ENCODE results near the gene BACH2. TPM values are rescaled to one million over a fixed set of nuclear protein-coding genes. Genes with fewer than 3 reads are reported as not detected.
"Not testable (repeated sequence)": the region's sequence is repeated elsewhere in the genome, so short reads cannot be mapped to it uniquely, and the experiment has no call there.

The BACH2 gene
- total RNA-seq, 2 donors from 2014 or later = 101 to 111 TPM

DNA sequence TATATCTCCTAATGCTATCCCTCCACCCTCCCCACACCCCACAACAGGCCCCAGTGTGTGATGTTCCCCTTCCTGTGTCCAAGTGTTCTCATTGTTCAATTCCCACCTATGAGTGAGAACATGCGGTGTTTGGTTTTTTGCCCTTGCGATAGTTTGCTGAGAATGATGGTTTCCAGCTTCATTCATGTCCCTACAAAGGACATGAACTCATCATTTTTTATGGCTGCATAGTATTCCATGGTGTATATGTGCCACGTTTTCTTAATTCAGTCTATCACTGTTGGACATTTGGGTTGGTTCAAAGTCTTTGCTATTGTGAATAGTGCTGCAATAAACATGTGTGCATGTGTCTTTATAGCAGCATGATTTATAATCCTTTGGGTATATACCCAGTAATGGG, 163.0 kb downstream of the BACH2 start:
- not testable (repeated sequence) for H3K9me3 Mint-ChIP-seq; ATAC-seq (replicated peaks in 1 of 2); H3K4me3 Mint-ChIP-seq; H3K27me3 Mint-ChIP-seq (ENCODE audit: low read depth); DNase-seq; H3K27ac Mint-ChIP-seq
- Mint-ChIP-seq H3K36me3 (ENCODE audit: insufficient read depth in 2 of 2) (peaks cover 4 to 17% of the 10 kb centered on the region in 2 donors), H3K4me1 (ENCODE audit: low read depth) (peaks cover 65% of the 10 kb centered on the region)

DNA sequence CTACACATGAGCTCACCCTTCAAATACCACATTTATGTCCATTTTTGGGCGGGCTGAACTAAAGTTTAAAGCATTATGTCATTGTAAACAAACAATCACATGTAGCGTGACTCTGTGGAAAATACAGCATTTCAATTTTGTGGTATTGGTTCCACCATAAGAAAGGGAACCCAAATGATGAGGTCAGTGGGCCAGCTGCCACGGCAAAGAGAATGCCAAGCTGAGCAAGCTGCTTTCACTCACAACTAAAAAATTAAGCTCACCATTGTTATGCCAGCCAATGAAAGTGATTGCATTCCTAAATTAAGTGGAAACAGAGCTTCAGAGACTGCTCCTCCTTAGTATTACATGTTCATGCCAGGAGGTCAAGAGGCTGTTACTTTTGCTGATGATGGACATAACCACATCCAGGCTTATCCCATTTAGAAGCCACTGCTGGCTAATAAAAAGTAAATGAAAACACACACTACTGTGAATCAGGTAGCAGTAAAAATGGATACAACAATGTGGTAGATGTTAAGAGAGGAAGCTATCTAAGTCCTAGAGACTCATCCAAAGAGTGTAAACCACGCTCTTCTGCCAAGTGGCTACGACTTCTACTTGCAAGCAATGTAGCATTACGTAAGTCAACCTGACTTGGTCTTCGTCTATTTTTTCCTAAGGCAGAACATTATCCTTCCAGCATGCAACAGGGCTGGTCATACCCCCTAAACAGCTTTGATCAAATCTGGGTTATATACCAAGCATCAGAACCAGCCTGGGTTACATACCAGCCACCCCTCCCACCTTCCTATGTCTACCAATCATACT, 164.8 kb downstream of the BACH2 start:
- Mint-ChIP-seq H3K36me3 (ENCODE audit: insufficient read depth in 2 of 2) (peaks cover 2 to 17% of the 10 kb centered on the region in 2 donors), H3K4me3 (no peak overlapping the region), H3K9me3 (no peaks in the 10 kb centered on the region), H3K4me1 (ENCODE audit: low read depth) (peaks cover 61% of the 10 kb centered on the region), H3K27ac (no peak overlapping the region), H3K27me3 (ENCODE audit: low read depth) (no peaks in the 10 kb centered on the region)
- DNase-seq = no peak
- peak; percentile 27 to 39 for ATAC-seq (replicated peaks in 1 of 2)

DNA sequence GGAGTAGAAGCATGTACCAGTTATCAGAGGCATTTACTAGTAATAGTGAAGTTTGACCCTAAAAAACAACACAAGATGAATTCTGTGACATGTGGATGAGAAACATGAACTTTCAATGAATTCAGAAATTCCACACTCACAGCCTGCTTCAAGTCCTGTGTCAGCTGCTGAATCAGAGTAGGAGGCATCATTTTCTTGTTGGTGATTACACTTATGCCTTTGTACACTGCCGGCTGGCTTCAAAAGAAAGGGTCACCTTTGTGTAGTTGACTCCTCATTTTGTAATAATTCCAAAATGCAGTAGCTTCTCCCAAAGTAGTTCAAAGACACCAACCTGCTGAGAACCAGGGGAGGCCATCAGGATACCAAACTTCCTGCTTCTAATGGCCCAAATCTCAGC, 165.5 kb downstream of the BACH2 start:
- Mint-ChIP-seq H3K27ac (no peak overlapping the region), H3K4me3 (no peak overlapping the region), H3K27me3 (ENCODE audit: low read depth) (no peaks in the 10 kb centered on the region), H3K36me3 (ENCODE audit: insufficient read depth in 2 of 2) (peaks cover 2 to 16% of the 10 kb centered on the region in 2 donors), H3K9me3 (no peaks in the 10 kb centered on the region), H3K4me1 (ENCODE audit: low read depth) (peaks cover 64% of the 10 kb centered on the region)
- DNase-seq = no peak
- no peak for ATAC-seq (replicated peaks in 1 of 2)

DNA sequence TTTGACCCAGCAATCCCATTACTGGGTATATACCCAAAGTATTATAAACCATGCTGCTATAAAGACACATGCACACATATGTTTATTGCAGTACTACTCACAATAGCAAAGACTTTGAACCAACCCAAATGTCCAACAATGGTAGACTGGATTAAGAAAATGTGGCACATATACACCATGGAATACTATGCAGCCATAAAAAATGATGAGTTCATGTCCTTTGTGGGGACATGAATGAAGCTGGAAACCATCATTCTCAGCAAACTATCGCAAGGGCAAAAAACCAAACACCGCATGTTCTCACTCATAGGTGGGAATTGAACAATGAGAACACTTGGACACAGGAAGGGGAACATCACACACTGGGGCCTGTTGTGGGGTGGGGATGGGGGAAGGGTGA, 168.0 kb downstream of the BACH2 start:
- H3K36me3 Mint-ChIP-seq (ENCODE audit: insufficient read depth in 2 of 2); H3K4me3 Mint-ChIP-seq; H3K27me3 Mint-ChIP-seq (ENCODE audit: low read depth); DNase-seq; ATAC-seq (replicated peaks in 1 of 2); H3K9me3 Mint-ChIP-seq; H3K27ac Mint-ChIP-seq: not testable (repeated sequence)
- peaks cover 75% of the 10 kb centered on the region for H3K4me1 Mint-ChIP-seq (ENCODE audit: low read depth)

DNA sequence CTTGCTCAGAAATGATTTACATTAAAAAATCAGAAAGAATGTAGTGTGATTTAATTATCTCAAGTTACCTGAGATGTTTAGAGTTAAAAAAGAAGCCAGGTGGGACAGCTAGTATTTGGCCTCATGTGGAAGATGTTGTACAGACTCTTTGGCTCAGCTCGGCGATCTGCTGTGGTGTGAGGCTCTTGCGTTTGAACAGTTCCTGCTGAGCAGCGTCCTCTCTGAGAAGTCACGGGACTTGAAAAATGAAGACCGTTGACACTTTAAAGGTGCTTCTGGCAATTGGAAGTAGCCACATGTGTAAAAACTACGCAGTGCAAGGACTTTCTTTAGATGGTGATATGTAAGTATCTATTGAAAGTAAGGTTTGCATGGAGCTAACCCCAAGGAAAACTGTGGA, 169.0 kb downstream of the BACH2 start:
- H3K36me3 Mint-ChIP-seq (ENCODE audit: insufficient read depth in 2 of 2) = peaks cover 2 to 10% of the 10 kb centered on the region in 2 donors

DNA sequence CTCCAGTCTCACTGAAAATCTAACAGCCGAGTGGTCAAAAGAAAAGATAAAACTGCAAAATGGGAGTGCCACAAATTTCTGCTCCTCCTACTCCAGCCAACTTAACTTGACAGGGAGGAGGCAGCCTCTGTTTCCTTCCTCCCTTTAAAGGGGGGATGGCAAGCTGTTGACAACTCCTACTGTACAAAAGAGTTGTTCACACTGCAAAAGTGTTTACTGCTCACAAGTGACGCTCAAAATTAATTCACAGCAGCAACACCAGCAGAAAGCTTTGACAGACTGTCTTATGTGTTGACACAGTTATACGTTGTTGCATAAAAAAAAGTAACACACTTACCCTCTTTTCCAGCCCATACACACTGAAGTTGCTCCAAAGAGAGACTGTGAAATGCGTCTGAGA, 169.8 kb downstream of the BACH2 start:
- DNase-seq = no peak
- ATAC-seq (replicated peaks in 1 of 2) = no peak
- Mint-ChIP-seq H3K4me1 (ENCODE audit: low read depth) (peaks cover 78% of the 10 kb centered on the region), H3K27ac (peak overlapping the region; percentile 51), H3K4me3 (peak overlapping the region; percentile 42 to 54), H3K27me3 (ENCODE audit: low read depth) (no peaks in the 10 kb centered on the region), H3K36me3 (ENCODE audit: insufficient read depth in 2 of 2) (peaks cover 2 to 14% of the 10 kb centered on the region in 2 donors), H3K9me3 (no peaks in the 10 kb centered on the region)

More for the DNA sequence above, 169.0 kb downstream of the BACH2 start:
- Mint-ChIP-seq H3K4me1 (ENCODE audit: low read depth) (peaks cover 78% of the 10 kb centered on the region), H3K9me3 (no peaks in the 10 kb centered on the region), H3K27me3 (ENCODE audit: low read depth) (no peaks in the 10 kb centered on the region), H3K27ac (peak overlapping the region; percentile 51), H3K4me3 (peak overlapping the region; percentile 42 to 54)
- ATAC-seq (replicated peaks in 1 of 2) (peak; percentile 14 to 27), DNase-seq (no peak)

DNA sequence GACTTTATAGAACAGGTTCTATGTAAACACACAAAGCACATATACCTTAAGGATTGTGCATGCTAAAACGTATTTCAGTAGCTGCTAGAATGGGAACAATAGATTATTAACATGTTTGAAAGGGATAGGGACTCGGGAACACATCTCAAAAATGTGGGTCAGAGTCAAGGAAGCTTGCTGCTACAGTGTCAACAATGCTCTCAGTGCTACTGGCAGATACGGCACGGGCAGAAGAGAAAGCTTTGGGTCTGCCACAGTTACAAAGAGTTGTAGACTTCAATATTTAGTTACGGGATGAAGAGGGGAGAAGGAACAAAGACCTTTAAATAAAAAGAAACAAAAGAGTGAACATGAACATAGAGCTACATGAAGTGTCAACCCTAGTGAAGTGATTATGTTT, 170.5 kb downstream of the BACH2 start:
- H3K27me3 Mint-ChIP-seq (ENCODE audit: low read depth) = no peaks in the 10 kb centered on the region
- H3K9me3 Mint-ChIP-seq = no peaks in the 10 kb centered on the region
- no peak for DNase-seq
- ATAC-seq (replicated peaks in 1 of 2) = no peak
- peak overlapping the region; percentile 12 for H3K27ac Mint-ChIP-seq
- peak overlapping the region; percentile 42 to 54 for H3K4me3 Mint-ChIP-seq
- H3K36me3 Mint-ChIP-seq (ENCODE audit: insufficient read depth in 2 of 2) = peaks cover 2 to 14% of the 10 kb centered on the region in 2 donors
- peaks cover 78% of the 10 kb centered on the region for H3K4me1 Mint-ChIP-seq (ENCODE audit: low read depth)

DNA sequence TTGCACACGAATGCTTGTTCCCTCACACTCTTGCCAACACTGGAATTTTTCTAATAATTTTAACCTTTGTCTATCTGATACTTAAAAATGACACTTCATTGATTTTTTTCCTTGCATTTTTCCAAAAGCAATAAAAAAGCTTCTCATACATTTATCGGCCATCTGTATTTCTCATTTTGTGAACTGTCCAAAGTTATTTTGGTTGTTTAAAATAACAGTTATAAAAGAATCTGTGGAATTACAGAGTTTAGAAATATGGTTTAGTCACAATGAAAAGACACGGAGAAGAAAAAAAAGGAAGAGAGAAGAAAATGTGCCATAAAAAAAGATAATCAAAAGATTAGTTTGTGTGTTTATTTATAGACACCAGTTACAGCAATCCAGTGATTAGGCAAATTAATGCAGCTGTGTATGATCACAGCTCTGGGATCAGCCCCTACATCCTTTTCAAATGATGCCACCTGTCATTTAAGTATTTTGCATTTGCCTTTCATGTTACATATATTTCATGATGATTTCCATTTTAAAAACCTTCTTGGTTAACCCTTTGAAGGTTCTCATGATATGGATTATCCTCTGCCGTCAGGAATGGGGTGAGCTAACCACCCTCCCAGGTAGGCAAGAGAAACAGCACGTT, 171.7 kb downstream of the BACH2 start:
- Mint-ChIP-seq H3K4me3 (no peak overlapping the region), H3K36me3 (ENCODE audit: insufficient read depth in 2 of 2) (peaks cover 2 to 14% of the 10 kb centered on the region in 2 donors), H3K4me1 (ENCODE audit: low read depth) (peaks cover 70% of the 10 kb centered on the region), H3K9me3 (no peaks in the 10 kb centered on the region), H3K27ac (peak overlapping the region; percentile 21), H3K27me3 (ENCODE audit: low read depth) (no peaks in the 10 kb centered on the region)
- DNase-seq = no peak
- ATAC-seq (replicated peaks in 1 of 2) = no peak

DNA sequence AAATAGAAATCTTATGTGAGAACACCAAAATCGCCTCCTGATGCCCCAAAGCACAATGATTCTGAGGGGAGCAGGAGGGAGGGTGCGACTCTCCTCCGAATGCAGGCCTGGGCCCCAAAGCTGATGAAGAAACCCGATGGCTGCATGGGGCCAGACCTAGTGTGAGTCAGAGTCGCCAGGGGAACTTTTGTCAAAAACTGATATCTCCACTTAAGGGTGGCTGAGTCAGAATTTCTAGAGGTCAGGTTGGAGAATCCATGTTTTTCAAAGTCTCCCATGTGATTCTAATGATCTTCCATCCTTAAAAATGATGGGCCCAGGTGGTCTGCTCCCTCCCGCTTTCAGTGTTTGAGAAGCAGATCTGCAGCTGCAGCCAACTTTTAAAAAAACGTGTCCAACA, 172.8 kb downstream of the BACH2 start:
- DNase-seq (peak in 1 of 2 donors; percentile 72), ATAC-seq (replicated peaks in 1 of 2) (peak; percentile 38 to 66)
- Mint-ChIP-seq H3K36me3 (ENCODE audit: insufficient read depth in 2 of 2) (peaks cover 2 to 10% of the 10 kb centered on the region in 2 donors), H3K4me1 (ENCODE audit: low read depth) (peaks cover 71% of the 10 kb centered on the region), H3K27ac (no peak overlapping the region), H3K4me3 (peak overlapping the region in 1 of 2 donors; percentile 29), H3K9me3 (no peaks in the 10 kb centered on the region), H3K27me3 (ENCODE audit: low read depth) (no peaks in the 10 kb centered on the region)

DNA sequence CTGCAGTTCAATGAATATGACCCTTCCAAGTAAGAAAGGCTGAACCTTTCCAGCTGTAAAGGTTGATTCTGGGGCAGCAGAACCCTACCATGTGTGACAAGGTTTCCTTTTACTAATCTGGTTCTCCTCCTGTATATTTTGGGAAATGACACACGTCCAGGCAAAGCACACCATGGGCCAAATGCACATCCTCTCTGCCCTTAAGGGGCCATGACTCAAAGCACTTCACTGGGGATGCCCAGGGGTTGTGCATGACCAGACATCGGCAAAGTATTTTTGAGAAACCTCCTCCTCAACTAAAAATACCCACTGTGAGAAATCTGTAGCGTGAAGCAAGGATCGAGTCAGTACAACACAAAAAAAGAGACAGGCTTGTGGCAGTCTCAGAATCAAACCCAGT, 174.7 kb downstream of the BACH2 start:
- ATAC-seq (replicated peaks in 1 of 2) = peak; percentile 90 to 95
- Mint-ChIP-seq H3K4me1 (ENCODE audit: low read depth) (peaks cover 61% of the 10 kb centered on the region), H3K4me3 (peak overlapping the region; percentile 42 to 73), H3K27ac (peak overlapping the region; percentile 56), H3K9me3 (peaks cover 2 to 4% of the 10 kb centered on the region in 2 donors), H3K36me3 (ENCODE audit: insufficient read depth in 2 of 2) (peaks cover 8 to 19% of the 10 kb centered on the region in 2 donors), H3K27me3 (ENCODE audit: low read depth) (no peaks in the 10 kb centered on the region)
- peak; percentile 66 to 70 for DNase-seq

DNA sequence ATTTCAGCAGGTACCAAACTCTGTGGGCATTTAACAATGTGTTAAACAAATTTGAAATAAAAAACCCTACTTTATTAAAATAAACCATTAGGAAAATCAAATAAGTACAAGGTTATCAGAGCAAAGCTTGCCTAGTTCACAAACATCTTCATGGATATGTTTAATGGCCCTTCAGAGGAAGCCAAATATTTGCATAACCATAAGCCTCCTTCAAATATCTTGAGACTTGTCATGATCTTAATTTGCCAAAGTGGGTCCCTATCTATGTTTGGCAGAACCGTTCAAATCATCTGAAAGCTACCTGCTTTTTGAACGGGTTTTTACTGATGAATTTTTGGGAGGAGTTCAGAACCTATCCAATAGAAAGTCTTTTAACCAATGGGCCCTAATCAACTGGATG, 176.3 kb downstream of the BACH2 start:
- Mint-ChIP-seq H3K4me1 (ENCODE audit: low read depth) (peaks cover 46% of the 10 kb centered on the region), H3K9me3 (peaks cover 10% of the 10 kb centered on the region in 2 donors), H3K27me3 (ENCODE audit: low read depth) (no peaks in the 10 kb centered on the region), H3K4me3 (no peak overlapping the region), H3K27ac (no peak overlapping the region), H3K36me3 (ENCODE audit: insufficient read depth in 2 of 2) (peaks cover 19 to 31% of the 10 kb centered on the region in 2 donors)
- DNase-seq = no peak
- no peak for ATAC-seq (replicated peaks in 1 of 2)

DNA sequence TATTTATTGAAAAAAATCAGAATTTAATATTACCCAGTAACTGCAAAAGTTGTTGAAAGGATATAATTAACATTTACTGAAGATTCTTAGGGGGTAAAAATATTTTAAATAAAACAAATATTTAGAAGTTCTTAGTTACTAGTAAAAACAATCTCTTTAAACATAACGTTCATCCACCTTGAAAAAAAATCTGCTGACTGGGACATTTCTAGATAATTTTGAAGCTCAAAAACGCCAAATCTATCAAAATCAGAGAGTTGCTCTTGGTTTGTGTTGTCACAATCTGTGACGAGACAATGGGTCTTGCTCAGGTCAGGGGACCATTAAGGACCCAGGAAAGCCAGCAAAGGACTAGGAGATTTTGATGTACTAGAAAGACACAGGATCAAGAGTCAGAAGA, 177.0 kb downstream of the BACH2 start:
- Mint-ChIP-seq H3K27ac (no peak overlapping the region), H3K27me3 (ENCODE audit: low read depth) (no peaks in the 10 kb centered on the region), H3K4me1 (ENCODE audit: low read depth) (peaks cover 40% of the 10 kb centered on the region), H3K9me3 (peaks cover 13 to 14% of the 10 kb centered on the region in 2 donors), H3K36me3 (ENCODE audit: insufficient read depth in 2 of 2) (peaks cover 23 to 36% of the 10 kb centered on the region in 2 donors), H3K4me3 (no peak overlapping the region)
- ATAC-seq (replicated peaks in 1 of 2) = no peak
- no peak for DNase-seq

DNA sequence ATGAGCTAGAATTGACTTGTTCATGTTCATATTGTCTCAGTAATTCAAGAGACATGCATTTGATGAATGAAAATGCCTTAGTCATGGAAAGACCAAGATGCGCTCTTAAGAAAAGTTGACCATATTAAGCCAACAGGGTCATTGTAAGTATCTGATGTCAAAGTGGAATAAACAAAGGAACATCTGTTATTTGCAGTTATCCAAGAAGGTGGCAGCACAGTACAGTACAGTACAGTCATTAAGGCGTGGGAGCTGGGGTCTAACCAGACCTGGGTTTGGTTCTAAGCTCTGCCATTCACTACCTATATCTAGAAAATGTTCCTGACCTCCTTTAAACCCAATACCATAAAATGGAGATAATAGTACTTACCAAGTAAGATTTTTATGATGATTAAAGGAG, 178.1 kb downstream of the BACH2 start:
- H3K27ac Mint-ChIP-seq = no peak overlapping the region
- H3K9me3 Mint-ChIP-seq = peaks cover 19 to 20% of the 10 kb centered on the region in 2 donors
- H3K4me1 Mint-ChIP-seq (ENCODE audit: low read depth) = peaks cover 36% of the 10 kb centered on the region
- peaks cover 31 to 47% of the 10 kb centered on the region in 2 donors for H3K36me3 Mint-ChIP-seq (ENCODE audit: insufficient read depth in 2 of 2)
- ATAC-seq (replicated peaks in 1 of 2) (no peak), DNase-seq (no peak)
- H3K4me3 Mint-ChIP-seq = no peak overlapping the region
- H3K27me3 Mint-ChIP-seq (ENCODE audit: low read depth) = no peaks in the 10 kb centered on the region
